ENCODE data around the gene GDPD4. TPM values are rescaled to one million over a fixed set of nuclear protein-coding genes. Genes with fewer than 3 reads are reported as not detected.

The GDPD4 gene
- total RNA-seq, 1 donor from 2014 or later, result not detected

DNA sequence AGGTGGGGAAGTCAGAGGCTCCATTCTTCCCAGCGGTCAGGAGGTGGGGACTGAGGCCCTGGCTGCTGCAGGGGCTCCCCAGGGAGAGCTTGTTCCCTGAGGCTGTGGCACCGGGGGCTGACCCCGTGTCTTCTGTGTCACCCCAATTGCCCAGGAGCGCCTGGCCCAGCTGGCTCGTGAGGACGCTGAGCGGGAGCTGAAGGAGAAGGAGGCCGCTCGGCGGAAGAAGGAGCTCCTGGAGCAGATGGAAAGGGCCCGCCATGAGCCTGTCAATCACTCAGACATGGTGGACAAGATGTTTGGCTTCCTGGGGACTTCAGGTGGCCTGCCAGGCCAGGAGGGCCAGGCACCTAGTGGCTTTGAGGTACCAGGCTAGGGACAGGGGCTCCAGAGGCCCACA, 120.3 kb downstream of the GDPD4 start:
- Mint-ChIP-seq H3K9me3 (peaks cover 4% of the 10 kb centered on the region), H3K27ac (no peak overlapping the region), H3K4me3 (no peak overlapping the region), H3K36me3 (no peaks in the 10 kb centered on the region), H3K4me1 (no peaks in the 10 kb centered on the region), H3K27me3 (ENCODE audit: low read depth) (no peaks in the 10 kb centered on the region)
- TF ChIP-seq, protein P1, sequence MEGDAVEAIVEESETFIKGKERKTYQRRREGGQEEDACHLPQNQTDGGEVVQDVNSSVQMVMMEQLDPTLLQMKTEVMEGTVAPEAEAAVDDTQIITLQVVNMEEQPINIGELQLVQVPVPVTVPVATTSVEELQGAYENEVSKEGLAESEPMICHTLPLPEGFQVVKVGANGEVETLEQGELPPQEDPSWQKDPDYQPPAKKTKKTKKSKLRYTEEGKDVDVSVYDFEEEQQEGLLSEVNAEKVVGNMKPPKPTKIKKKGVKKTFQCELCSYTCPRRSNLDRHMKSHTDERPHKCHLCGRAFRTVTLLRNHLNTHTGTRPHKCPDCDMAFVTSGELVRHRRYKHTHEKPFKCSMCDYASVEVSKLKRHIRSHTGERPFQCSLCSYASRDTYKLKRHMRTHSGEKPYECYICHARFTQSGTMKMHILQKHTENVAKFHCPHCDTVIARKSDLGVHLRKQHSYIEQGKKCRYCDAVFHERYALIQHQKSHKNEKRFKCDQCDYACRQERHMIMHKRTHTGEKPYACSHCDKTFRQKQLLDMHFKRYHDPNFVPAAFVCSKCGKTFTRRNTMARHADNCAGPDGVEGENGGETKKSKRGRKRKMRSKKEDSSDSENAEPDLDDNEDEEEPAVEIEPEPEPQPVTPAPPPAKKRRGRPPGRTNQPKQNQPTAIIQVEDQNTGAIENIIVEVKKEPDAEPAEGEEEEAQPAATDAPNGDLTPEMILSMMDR (IDR thresholded peaks at IDR 0.05; ENCODE audit: unreplicated experiment), result no peak
- DNase-seq (ENCODE audit: low spot score in 2 of 2, unreplicated experiment in 2 of 2), result no peak

DNA sequence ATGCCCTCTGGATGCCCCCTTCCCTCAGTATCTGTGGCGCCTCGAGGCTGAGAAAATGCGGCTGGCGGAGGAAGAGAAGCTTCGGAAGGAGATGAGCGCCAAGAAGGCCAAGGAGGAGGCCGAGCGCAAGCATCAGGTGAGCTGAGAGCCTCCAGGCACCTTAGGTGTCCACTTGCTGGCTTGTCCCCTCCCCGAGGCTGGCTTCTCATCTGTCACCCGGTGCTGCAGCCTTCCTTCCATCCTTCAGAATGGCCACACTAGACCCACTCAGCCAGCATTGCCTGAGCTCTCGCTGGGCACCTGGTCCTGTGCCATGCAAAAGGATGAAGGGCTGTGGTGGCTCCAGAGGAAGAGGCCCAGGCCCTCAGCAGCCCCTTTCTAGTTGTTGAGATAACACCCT, 121.1 kb downstream of the GDPD4 start:
- Mint-ChIP-seq H3K27ac (no peak overlapping the region), H3K36me3 (no peaks in the 10 kb centered on the region), H3K27me3 (ENCODE audit: low read depth) (no peaks in the 10 kb centered on the region), H3K9me3 (peaks cover 4% of the 10 kb centered on the region), H3K4me1 (no peaks in the 10 kb centered on the region), H3K4me3 (no peak overlapping the region)
- no peak for DNase-seq (ENCODE audit: low spot score in 2 of 2, unreplicated experiment in 2 of 2)
- TF ChIP-seq, protein P1 (IDR thresholded peaks at IDR 0.05; ENCODE audit: unreplicated experiment), result no peak

DNA sequence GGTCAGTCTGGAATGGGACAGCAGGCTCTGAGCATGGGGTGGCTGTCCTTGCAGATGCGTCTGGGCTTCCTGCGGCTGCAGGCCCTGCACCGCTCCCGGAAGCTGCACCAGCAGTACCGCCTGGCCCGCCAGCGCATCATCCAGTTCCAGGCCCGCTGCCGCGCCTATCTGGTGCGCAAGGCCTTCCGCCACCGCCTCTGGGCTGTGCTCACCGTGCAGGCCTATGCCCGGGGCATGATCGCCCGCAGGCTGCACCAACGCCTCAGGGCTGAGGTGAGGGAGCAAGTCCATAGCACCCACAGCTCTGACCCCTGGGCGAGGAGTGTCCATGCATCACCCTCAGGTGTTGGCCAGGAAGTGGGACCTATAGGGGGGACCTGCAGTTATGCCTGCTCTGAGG, 121.8 kb downstream of the GDPD4 start:
- no peaks in the 10 kb centered on the region for H3K27me3 Mint-ChIP-seq (ENCODE audit: low read depth)
- H3K9me3 Mint-ChIP-seq, result peaks cover 4% of the 10 kb centered on the region
- no peaks in the 10 kb centered on the region for H3K36me3 Mint-ChIP-seq
- no peak overlapping the region for H3K4me3 Mint-ChIP-seq
- no peak overlapping the region for H3K27ac Mint-ChIP-seq
- DNase-seq (ENCODE audit: low spot score in 2 of 2, unreplicated experiment in 2 of 2), result no peak
- TF ChIP-seq, protein P1 (IDR thresholded peaks at IDR 0.05; ENCODE audit: unreplicated experiment), result no peak
- no peaks in the 10 kb centered on the region for H3K4me1 Mint-ChIP-seq

DNA sequence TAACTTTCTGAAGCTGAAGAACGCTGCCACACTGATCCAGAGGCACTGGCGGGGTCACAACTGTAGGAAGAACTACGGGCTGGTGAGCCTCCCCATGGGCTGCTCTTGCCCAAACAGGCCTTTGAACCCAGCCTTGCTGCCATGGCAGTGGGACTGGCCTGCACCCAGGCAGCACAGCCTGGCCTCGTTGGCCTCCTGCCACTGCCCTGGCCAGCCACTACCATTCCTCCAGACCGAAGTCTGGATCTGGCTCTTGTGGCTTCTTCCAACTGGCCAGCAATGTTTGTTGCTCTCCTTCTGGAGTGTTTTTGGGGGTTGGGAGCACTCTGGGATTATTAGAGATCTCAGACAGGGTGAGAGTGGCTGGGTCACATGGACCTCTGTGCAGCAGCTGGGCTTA, 122.4 kb downstream of the GDPD4 start:
- Mint-ChIP-seq H3K9me3 (peaks cover 4% of the 10 kb centered on the region), H3K36me3 (no peaks in the 10 kb centered on the region), H3K27me3 (ENCODE audit: low read depth) (no peaks in the 10 kb centered on the region), H3K4me1 (peaks cover under 1% of the 10 kb centered on the region), H3K4me3 (no peak overlapping the region), H3K27ac (no peak overlapping the region)
- DNase-seq (ENCODE audit: low spot score in 2 of 2, unreplicated experiment in 2 of 2), result no peak
- TF ChIP-seq, protein P1 (IDR thresholded peaks at IDR 0.05; ENCODE audit: unreplicated experiment), result no peak

DNA sequence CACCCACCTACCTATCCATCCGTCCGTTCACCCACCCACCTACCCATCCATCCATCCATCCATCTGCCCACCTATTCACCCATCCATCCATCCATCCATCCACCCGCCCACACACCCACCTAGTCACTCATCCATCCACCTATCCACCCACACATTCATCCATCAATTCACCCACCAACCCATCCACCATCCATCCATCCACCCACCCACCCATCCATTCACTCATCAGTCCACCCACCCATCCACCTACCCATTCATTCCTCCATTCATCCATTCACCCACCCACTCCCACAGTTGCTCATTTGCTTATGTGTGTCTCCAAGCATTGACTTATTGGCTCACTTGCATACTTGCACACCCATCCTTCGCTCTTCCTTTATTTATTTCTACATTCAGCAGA, 123.3 kb downstream of the GDPD4 start:
- DNase-seq (ENCODE audit: low spot score in 2 of 2, unreplicated experiment in 2 of 2), result no peak
- TF ChIP-seq, protein P1 (IDR thresholded peaks at IDR 0.05; ENCODE audit: unreplicated experiment), result no peak
- H3K27me3 Mint-ChIP-seq (ENCODE audit: low read depth), result no peaks in the 10 kb centered on the region
- no peak overlapping the region for H3K4me3 Mint-ChIP-seq
- H3K9me3 Mint-ChIP-seq, result peaks cover 4% of the 10 kb centered on the region
- no peak overlapping the region for H3K27ac Mint-ChIP-seq
- H3K4me1 Mint-ChIP-seq, result peaks cover 6% of the 10 kb centered on the region
- H3K36me3 Mint-ChIP-seq, result no peaks in the 10 kb centered on the region

DNA sequence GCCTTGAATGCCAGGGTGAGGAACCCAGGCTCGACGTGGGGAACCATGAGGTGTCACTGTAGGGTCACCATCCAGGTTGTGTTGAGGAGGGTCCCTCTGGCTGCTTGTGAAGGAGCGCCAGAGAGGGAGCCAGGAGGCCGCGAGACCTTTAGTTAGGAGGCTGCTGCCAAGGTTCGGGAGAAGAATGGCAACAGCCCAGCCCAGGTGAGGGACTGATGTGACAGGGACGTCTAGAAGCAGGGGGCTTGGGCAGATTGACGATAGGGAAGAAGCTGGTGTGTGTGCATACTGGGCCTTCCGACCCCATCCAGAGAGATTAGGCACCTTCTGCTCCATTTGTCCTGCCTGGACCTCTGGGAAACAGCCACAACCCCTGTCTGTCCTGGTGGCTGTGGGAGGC, 124.5 kb downstream of the GDPD4 start:
- H3K27me3 Mint-ChIP-seq (ENCODE audit: low read depth), result no peaks in the 10 kb centered on the region
- no peak overlapping the region for H3K4me3 Mint-ChIP-seq
- H3K27ac Mint-ChIP-seq, result no peak overlapping the region
- TF ChIP-seq, protein P1 (IDR thresholded peaks at IDR 0.05; ENCODE audit: unreplicated experiment), result no peak
- no peaks in the 10 kb centered on the region for H3K36me3 Mint-ChIP-seq
- H3K4me1 Mint-ChIP-seq, result peaks cover 7% of the 10 kb centered on the region
- H3K9me3 Mint-ChIP-seq, result peaks cover 4% of the 10 kb centered on the region
- no peak for DNase-seq (ENCODE audit: low spot score in 2 of 2, unreplicated experiment in 2 of 2)
